ENCODE measurements around the gene LIX1L. TPM values are rescaled to one million over a fixed set of nuclear protein-coding genes. Genes with fewer than 3 reads are reported as not detected.

The LIX1L gene
- total RNA-seq, 1 donor = 40.2 TPM

DNA sequence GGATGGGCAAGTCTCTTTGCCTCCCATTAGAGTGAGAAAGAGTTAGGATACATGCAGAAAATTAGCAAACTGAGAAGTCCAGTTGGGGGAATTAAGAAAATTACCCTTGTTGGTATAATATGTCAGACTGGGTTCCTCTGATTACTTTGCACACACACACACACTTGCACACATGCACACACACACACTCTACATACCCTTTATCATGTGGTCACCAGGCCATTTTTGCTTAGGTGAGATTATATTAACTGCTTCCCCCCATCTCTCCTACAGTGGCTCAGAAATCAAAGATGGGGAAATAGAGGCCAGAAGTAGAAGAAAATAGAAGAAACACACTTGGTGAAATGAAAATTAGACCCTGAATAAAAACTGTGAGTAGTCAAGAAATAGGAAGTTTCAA is 917 bp upstream of the LIX1L start:
- no peak for DNase-seq (ENCODE audit: low read depth)
- no peak overlapping the region for H3K4me3 ChIP-seq (ENCODE audit: low read depth, low read length)
- no peak for TF ChIP-seq CTCF (IDR thresholded peaks at IDR 0.05; ENCODE audit: insufficient read depth, low read depth, low read length)

GRCh38 chr1:145956781-145957442 is 905 bp downstream of the LIX1L start:
- peak; percentile 55 for DNase-seq (ENCODE audit: low read depth)
- no peak for TF ChIP-seq CTCF (IDR thresholded peaks at IDR 0.05; ENCODE audit: insufficient read depth, low read depth, low read length)
- peak overlapping the region; percentile 81 for H3K4me3 ChIP-seq (ENCODE audit: low read depth, low read length)

GRCh38 chr1:145956361-145956760 is 1.5 kb downstream of the LIX1L start:
- no peak for TF ChIP-seq CTCF (IDR thresholded peaks at IDR 0.05; ENCODE audit: insufficient read depth, low read depth, low read length)
- DNase-seq (ENCODE audit: low read depth) = no peak
- H3K4me3 ChIP-seq (ENCODE audit: low read depth, low read length) = peak overlapping the region; percentile 81

DNA sequence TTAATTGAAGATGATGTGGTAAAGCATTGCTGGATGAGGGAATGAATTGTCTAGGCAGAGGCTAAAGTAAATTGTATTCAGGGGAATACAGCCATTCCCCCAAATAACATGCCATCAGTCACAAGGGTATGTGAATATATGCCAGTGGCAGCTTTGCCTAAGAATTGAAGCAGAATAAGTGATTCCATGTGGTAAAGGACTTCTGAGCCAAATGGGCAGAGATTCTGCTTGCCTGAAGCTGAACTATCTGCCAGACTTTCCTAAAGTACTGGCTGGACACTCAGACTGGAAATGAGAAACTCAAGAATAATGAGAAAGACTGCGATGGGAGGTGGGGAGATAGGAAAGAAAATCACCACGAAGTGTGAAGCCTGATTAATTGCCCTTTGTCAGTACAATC is 2.4 kb downstream of the LIX1L start:
- DNase-seq (ENCODE audit: low read depth) = no peak
- no peak for TF ChIP-seq CTCF (IDR thresholded peaks at IDR 0.05; ENCODE audit: insufficient read depth, low read depth, low read length)

DNA sequence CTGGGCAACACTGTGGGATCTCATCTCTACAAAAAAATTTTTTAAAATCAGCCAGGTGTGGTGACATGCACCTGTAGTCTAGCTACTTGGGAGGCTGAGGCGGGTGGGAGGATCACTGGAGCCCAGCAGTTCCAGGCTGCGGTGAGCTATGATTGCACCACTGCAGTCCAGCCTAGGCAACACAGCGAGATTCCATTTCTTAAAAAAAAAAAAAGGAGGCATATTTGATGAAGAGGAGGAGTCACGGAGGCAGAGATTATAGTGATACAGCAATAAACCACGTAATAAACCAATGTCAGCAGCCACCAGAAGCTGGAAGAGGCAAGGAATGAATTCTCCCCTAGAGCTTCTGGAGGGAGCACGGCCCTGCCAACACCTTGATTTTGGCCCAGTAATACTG is 4.0 kb downstream of the LIX1L start:
- no peak for TF ChIP-seq CTCF (IDR thresholded peaks at IDR 0.05; ENCODE audit: insufficient read depth, low read depth, low read length)
- no peak for DNase-seq (ENCODE audit: low read depth)
- no peak overlapping the region for H3K4me3 ChIP-seq (ENCODE audit: low read depth, low read length)

More for the DNA sequence above, 2.4 kb downstream of the LIX1L start:
- H3K4me3 ChIP-seq (ENCODE audit: low read depth, low read length) = no peak overlapping the region

DNA sequence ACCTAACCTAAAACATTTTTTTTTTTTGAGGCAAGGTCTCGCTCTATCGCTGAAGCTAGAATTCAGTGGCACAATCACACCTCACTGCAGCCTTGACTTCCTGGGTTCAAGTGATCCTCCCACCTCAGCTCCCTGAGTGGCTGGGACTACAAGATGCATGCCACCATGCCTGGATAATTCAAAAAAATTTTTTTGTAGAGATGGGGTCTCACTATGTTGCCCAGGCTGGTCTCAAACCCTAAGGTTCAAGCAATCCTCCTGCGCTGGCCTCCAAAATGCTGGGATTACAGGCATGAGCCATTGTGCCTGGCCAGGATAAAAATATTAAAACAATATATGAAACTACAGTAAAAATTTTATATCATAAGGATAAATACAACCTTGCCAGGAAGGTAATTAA is 4.9 kb downstream of the LIX1L start:
- H3K4me3 ChIP-seq (ENCODE audit: low read depth, low read length) = no peak overlapping the region
- no peak for DNase-seq (ENCODE audit: low read depth)
- no peak for TF ChIP-seq CTCF (IDR thresholded peaks at IDR 0.05; ENCODE audit: insufficient read depth, low read depth, low read length)

DNA sequence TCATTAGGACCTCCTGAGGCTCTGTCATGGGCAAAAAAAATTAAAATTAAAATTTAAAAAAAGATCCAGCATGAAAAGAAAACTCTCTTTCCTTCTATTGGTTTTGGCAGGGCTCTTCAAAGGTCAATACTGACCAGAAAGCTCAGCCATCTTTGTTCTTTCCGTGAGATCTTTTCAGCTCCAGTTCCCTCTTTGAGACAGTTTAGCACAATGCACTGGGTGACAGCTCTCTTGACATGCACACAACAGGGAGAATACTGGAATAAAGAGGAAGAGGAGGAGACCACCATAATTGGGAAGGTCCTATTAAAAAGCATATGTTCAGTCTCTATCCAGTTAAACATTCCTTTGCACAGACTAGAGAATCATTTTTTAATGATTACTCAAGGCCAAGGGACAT is 6.3 kb downstream of the LIX1L start:
- H3K4me3 ChIP-seq (ENCODE audit: low read depth, low read length) = no peak overlapping the region
- TF ChIP-seq CTCF (IDR thresholded peaks at IDR 0.05; ENCODE audit: insufficient read depth, low read depth, low read length) = no peak
- no peak for DNase-seq (ENCODE audit: low read depth)
